Activated CD4-positive, alpha-beta T cell treated with anti-CD3 and anti-CD28 coated beads for 36 hours (primary cell): Measurements from ENCODE around the gene TNS1. TPM values are rescaled to one million over a fixed set of nuclear protein-coding genes. Genes with fewer than 3 reads are reported as not detected.

Experiments
- ATAC-seq: fragments of 200-7000 bp; cut with Tn5 transposase; one replicate; pipeline ENCODE4 v1.10.0; 2021; ENCODE audit warnings: mild to moderate bottlenecking, moderate library complexity
- CTCF ChIA-PET: fragments of 350-600 bp; sonication (Branson Sonifier 250); formaldehyde crosslinking; loops from one replicate; lab custom pipeline; 2021; ENCODE audit warnings: antibody characterized with exemption; lab: Charles Lee
- POLR2A ChIA-PET: fragments of 350-600 bp; sonication (Branson Sonifier 250); formaldehyde crosslinking; loops from one replicate; lab custom pipeline; 2021; ENCODE audit warnings: antibody characterized with exemption, inconsistent platforms; lab: Charles Lee
- DNase-seq: peaks from one replicate; pipeline ENCODE4 v3.0.0-alpha.2; 2020
- H3K27ac Mint-ChIP-seq: one replicate; pipeline ENCODE4 v1.8.0; 2021; ENCODE audit warnings: mixed read lengths
- H3K27me3 Mint-ChIP-seq: one replicate; pipeline ENCODE4 v1.8.0; 2021; ENCODE audit warnings: mixed read lengths
- H3K36me3 Mint-ChIP-seq: one replicate; pipeline ENCODE4 v1.8.0; 2021; ENCODE audit warnings: low read depth, mixed read lengths
- H3K4me1 Mint-ChIP-seq: one replicate; pipeline ENCODE4 v1.8.0; 2021; ENCODE audit warnings: mixed read lengths
- H3K4me3 Mint-ChIP-seq: one replicate; pipeline ENCODE4 v1.8.0; 2021; ENCODE audit warnings: mild to moderate bottlenecking, moderate library complexity, mixed read lengths
- H3K9me3 Mint-ChIP-seq: one replicate; pipeline ENCODE4 v1.8.0; 2021; ENCODE audit warnings: low read depth, mixed read lengths
- intact Hi-C, 2 experiments: fragments of 100-400 bp; cut with DNase I in 1 of 2; cut with micrococcal nuclease in 1 of 2; formaldehyde crosslinking; loops; one replicate each; pipeline versions ENCODE4 v1.14.2 to v1.15.1; 2022 to 2024; cut with DNase I, micrococcal nuclease
- total RNA-seq, 2 experiments: library from RNA; stranded (reverse); gene quantifications; one replicate each; pipeline ENCODE4 v1.2.3, GENCODE V29; 2021

Gene TNS1
- total RNA-seq, 2 experiments from 2014 or later, result 0.64 to 0.88 TPM

DNA sequence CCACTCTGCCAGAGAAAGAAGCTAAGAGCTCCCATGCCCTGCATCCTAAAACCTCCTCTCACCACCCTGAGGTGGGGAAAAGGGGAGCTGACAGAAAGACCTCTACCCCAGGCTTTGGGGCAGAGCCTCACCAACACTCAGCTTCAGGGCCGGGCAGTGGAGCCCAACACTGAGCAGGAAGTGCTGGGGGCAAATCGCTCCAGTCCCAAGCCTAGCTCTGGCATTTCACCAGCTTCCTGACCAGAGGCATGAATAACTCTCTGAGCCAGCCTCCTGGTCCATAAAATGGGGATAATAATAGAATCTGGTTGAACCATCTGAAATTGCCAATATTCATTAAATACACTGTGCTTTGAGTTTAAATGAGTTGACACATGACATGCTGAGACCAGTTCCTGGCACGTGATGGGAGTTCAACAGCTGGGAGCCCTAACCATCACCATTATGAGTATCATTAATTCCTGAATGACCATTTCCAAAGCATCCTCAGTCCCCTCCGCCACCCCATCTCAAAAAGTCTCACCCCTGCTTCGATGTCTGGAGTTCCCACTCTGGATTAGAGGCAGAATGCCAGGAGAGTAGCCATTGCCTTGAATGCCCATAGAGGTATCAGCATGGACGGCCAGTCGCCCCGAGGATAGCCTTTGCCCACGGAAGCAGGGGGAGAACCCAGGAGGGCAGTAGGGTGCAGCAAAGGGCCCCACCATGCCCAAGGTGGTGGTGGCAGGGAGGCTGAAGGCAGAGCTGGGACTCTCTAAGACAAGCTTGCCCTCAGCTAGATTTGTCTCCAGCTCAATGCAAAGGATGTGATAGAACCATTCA is 153.4 kb downstream of the TNS1 start:
- no peaks in the 10 kb centered on the region for H3K4me1 Mint-ChIP-seq
- POLR2A ChIA-PET, result no interaction called here
- DNase-seq, result no peak
- H3K27ac Mint-ChIP-seq, result no peak overlapping the region
- no peak for ATAC-seq
- no peaks in the 10 kb centered on the region for H3K9me3 Mint-ChIP-seq
- no peak overlapping the region for H3K4me3 Mint-ChIP-seq
- H3K36me3 Mint-ChIP-seq, result no peaks in the 10 kb centered on the region
- peaks cover 4% of the 10 kb centered on the region for H3K27me3 Mint-ChIP-seq
- intact Hi-C loops, result no loop called here
- CTCF ChIA-PET, result interaction anchor here (0.6 kb wide), 1 partner anchor 339 kb away, joined by 3 read pairs; no protein-coding TSS in a partner anchor

DNA sequence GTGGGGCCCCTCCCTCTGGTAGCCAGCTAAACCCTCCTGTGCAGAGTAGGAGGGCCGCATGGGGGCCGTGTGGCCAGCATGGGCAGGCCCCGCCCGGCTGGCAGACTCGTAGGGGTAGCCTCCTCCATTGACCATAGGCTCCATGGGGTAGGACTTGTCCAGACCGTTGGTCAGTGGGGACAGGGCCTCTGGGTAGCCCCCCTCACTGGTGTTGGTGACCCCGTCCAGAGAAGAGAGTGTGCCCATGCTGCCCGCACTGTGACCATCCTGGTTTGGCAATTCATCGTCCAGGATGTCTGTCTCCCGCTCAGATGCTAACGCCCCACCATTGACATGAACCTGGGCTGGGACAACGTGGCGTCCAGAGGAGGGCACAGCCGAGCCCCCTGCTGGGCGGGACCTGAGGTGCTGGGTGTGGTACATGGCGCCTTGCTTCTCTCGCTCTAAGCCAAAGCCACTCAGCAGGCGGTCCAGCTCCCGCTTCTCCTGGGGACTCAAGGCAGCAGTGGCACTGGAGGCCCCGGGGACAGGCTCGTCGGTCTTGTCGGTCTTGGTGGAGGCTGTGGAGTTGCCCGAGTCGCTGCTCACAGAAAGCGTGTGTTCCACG is 154.3 kb downstream of the TNS1 start:
- ATAC-seq (no peak), DNase-seq (no peak)
- H3K27ac Mint-ChIP-seq, result no peak overlapping the region
- H3K9me3 Mint-ChIP-seq, result no peaks in the 10 kb centered on the region
- H3K36me3 Mint-ChIP-seq, result no peaks in the 10 kb centered on the region
- POLR2A ChIA-PET, result no interaction called here
- CTCF ChIA-PET, result no interaction called here
- H3K4me3 Mint-ChIP-seq, result no peak overlapping the region
- peaks cover 4% of the 10 kb centered on the region for H3K27me3 Mint-ChIP-seq
- intact Hi-C loops, result no loop called here
- no peaks in the 10 kb centered on the region for H3K4me1 Mint-ChIP-seq

DNA sequence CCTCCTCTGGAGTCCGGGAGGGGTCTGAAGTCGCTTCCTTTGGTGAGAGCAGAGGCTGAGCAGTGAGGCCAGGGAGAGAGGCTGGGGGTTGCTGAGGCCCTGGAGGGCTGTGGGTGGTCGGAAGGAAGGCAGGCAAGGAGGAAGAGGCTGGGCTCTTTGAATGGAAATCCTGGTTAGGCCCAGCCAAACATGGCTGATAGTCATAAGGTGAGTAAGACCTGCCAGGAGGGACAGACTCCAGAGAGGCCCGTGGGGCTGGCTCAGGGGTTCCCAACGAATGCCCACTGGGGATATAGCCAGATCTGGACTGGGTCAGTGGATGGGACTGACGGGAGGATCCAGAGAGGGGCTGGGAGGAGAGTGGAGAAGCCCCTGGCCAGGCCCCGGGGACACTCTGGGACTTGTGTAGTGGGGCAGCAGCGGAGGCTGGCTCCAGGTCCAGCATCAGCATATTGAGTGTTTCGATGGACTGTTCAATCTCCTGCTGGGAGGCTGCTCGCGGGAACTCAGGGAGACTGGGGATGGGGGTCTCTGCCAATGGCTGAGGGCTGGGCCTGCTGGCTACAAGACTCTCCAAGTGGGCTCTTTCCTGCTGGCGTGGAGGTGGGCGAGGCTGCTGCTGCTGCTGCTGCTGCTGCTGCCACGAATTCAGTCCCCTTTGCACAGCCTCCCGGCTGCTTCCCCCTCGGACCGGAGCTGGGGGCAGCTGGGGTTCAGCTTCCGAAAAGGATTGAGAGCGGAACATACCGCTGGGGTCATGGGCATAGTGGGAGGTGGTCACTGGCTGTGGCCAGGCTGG is 155.0 kb downstream of the TNS1 start:
- H3K36me3 Mint-ChIP-seq, result no peaks in the 10 kb centered on the region
- ATAC-seq, result no peak
- no peak overlapping the region for H3K27ac Mint-ChIP-seq
- POLR2A ChIA-PET, result no interaction called here
- peaks cover 4% of the 10 kb centered on the region for H3K27me3 Mint-ChIP-seq
- no peaks in the 10 kb centered on the region for H3K4me1 Mint-ChIP-seq
- no peak overlapping the region for H3K4me3 Mint-ChIP-seq
- no peak for DNase-seq
- CTCF ChIA-PET, result no interaction called here
- intact Hi-C loops, result no loop called here
- no peaks in the 10 kb centered on the region for H3K9me3 Mint-ChIP-seq

DNA sequence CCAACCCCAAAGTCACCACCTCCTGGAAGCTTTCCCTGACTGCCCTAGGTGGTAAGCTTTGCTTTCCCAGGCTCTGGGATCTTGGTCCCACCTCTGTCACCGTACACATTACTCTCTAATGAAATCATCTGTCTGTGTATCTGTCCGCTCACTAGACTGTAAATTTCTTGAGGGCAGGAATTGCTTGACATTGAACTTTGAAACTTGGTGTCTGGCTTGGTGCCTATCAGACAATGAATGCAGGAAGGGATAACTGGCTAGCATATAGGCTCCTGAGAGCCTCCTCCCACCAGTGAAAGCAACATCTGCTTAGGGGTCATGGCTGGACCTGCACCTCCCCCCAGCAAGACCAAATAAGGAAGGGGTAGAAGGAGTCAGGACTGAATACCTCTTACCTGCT is 155.7 kb downstream of the TNS1 start:
- no peaks in the 10 kb centered on the region for H3K4me1 Mint-ChIP-seq
- H3K9me3 Mint-ChIP-seq, result no peaks in the 10 kb centered on the region
- intact Hi-C loops, result no loop called here
- H3K27me3 Mint-ChIP-seq, result peaks cover 4% of the 10 kb centered on the region
- no peak for ATAC-seq
- no peak for DNase-seq
- CTCF ChIA-PET, result interaction anchor here (0.6 to 0.9 kb wide), 3 partner anchors 40 to 83 kb away, joined by 3 to 5 read pairs (median 3); no protein-coding TSS in a partner anchor
- POLR2A ChIA-PET, result no interaction called here
- H3K4me3 Mint-ChIP-seq, result no peak overlapping the region
- no peaks in the 10 kb centered on the region for H3K36me3 Mint-ChIP-seq
- no peak overlapping the region for H3K27ac Mint-ChIP-seq

DNA sequence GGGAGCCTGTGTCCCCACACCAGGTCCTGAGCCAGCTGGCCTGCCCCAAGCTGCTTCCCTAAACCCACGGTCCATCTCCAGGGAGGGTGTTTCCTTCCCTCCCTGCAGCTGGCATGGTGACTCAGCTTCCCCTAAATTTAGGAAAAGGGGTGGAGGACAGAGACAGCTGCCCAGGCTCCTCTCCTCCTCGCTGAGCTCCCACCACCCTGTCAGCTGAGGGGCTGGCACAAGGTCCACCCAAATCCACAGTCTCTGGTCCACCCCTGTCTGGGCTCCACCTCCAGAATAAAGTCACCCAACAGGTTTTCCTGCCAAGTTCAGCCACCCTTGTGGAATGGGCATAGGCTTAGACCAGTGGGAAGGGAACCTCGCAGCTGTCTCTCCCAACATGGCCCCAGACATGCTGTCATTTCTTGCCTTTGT is 156.5 kb downstream of the TNS1 start:
- no peaks in the 10 kb centered on the region for H3K9me3 Mint-ChIP-seq
- ChIA-PET POLR2A (no interaction called here), CTCF (interaction anchor here (0.5 to 0.9 kb wide), 4 partner anchors 17 to 84 kb away, joined by 3 to 5 read pairs (median 4); no protein-coding TSS in a partner anchor)
- H3K4me1 Mint-ChIP-seq, result no peaks in the 10 kb centered on the region
- DNase-seq (no peak), ATAC-seq (no peak)
- H3K27ac Mint-ChIP-seq, result no peak overlapping the region
- intact Hi-C loops, result no loop called here
- H3K4me3 Mint-ChIP-seq, result no peak overlapping the region
- peaks cover 4% of the 10 kb centered on the region for H3K27me3 Mint-ChIP-seq
- no peaks in the 10 kb centered on the region for H3K36me3 Mint-ChIP-seq

DNA sequence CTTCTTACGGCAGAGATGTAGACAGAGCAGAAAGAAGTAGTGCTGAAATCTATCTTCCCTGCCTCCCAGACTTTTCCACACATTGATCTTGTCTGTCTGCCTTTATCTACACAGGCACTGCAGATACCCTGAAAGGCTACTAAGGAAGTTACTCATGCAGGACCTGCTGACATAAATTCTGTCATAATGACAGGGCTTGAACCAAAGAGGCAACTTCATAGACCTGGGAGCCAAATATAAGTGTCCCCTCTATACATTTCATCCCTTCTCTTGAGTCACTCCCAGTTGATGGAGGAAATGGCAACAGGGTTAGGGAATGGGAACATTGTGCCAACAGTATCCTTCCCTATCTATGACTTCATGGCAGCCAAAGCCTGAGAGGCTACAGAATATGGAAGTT is 157.5 kb downstream of the TNS1 start:
- Mint-ChIP-seq H3K4me1 (no peaks in the 10 kb centered on the region), H3K27ac (no peak overlapping the region), H3K4me3 (no peak overlapping the region), H3K9me3 (no peaks in the 10 kb centered on the region), H3K36me3 (no peaks in the 10 kb centered on the region), H3K27me3 (peaks cover 2% of the 10 kb centered on the region)
- ATAC-seq, result no peak
- CTCF ChIA-PET, result no interaction called here
- POLR2A ChIA-PET, result no interaction called here
- intact Hi-C loops, result no loop called here
- no peak for DNase-seq

DNA sequence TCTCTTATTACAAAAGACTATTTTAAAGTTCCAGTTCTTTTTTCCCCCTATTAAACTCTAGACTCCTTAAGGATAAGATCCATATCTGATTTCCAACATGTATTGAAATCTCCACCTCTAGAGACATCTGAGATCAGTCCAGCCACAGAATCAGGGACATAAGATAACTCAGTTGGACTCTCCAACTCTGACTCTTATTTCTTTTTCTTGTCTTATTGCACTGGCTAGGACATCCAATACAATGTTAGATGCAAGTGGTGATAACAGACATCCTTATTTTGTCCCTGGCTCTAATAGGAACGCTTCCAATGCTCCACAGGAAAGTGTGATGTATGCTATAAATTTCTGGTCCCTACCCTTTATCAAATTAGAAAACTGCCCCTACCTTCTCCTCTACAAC is 158.1 kb downstream of the TNS1 start:
- ATAC-seq, result no peak
- ChIA-PET CTCF (interaction anchor here (1.8 kb wide), 1 partner anchor 55 kb away, joined by 5 read pairs; no protein-coding TSS in a partner anchor), POLR2A (no interaction called here)
- Mint-ChIP-seq H3K9me3 (no peaks in the 10 kb centered on the region), H3K27me3 (peaks cover 2% of the 10 kb centered on the region), H3K4me3 (no peak overlapping the region), H3K27ac (no peak overlapping the region), H3K36me3 (no peaks in the 10 kb centered on the region), H3K4me1 (no peaks in the 10 kb centered on the region)
- intact Hi-C loops, result no loop called here
- no peak for DNase-seq

DNA sequence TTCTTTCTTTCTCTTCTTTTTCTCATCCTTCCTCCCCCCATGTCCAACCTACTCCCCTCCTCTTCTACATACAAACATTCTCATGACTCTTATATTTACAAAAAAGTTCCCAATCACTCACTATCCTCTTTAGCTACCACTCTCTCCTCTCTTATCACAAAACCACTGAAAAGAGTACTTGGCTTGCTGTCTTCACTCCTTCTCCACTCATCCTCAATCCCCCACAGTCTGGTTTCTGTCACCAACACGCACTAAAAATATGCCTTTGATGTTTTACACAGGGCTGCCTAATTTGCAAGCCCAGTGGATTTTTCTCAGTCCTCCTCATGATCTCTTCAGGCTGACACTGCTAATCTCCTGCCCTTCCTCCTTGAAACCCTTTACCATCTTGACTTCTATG is 159.5 kb downstream of the TNS1 start:
- ChIA-PET CTCF (interaction anchor here (0.6 to 1.8 kb wide), 2 partner anchors 54 to 933 kb away, joined by 4 to 5 read pairs; no protein-coding TSS in a partner anchor), POLR2A (no interaction called here)
- ATAC-seq (no peak), DNase-seq (no peak)
- Mint-ChIP-seq H3K9me3 (no peaks in the 10 kb centered on the region), H3K4me3 (no peak overlapping the region), H3K27ac (no peak overlapping the region), H3K36me3 (no peaks in the 10 kb centered on the region), H3K4me1 (no peaks in the 10 kb centered on the region), H3K27me3 (peaks cover 2% of the 10 kb centered on the region)
- intact Hi-C loops, result no loop called here

DNA sequence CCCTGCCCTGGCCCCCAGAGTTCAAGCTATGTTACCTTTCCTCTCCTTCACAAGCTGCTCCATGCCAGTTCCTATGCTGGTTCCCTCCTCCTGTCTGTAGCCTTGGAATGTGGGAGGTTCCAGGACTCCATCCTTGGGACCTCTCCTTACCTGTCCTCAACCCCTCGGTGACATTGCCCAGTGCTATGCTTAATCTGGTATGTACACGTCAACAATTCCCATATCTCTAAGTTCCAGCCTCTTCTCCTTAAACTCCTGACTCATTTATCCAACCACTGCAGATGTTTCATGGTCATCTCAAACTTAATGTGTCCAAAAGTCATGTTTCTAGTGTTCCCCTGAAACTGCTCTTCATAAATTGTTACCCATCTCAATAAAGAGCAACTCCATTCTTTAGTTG is 160.8 kb downstream of the TNS1 start:
- Mint-ChIP-seq H3K9me3 (no peaks in the 10 kb centered on the region), H3K4me1 (no peaks in the 10 kb centered on the region), H3K27me3 (peaks cover 2% of the 10 kb centered on the region), H3K27ac (no peak overlapping the region), H3K36me3 (no peaks in the 10 kb centered on the region), H3K4me3 (no peak overlapping the region)
- ATAC-seq, result no peak
- ChIA-PET CTCF (no interaction called here), POLR2A (no interaction called here)
- no peak for DNase-seq
- intact Hi-C loops, result no loop called here

DNA sequence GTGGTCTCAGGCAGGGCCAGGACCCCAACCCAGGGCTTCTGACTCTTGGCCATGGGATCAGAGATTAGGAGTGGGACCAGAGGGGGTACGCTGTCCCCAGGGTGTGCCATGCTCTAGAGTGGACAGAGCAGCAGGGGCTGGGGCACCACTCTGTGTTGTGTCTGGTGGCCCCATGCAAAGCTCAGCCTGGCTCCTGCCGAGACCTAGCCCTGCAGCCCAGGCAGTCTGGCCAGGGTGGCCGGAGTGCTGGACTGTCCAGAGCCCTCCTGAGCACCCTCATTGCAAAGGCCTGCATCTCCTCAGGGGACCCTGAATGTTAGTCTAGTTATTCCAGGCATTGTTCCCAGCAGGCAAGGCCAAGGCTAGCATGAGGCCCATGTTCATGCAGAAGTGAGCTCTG is 162.3 kb downstream of the TNS1 start:
- no peaks in the 10 kb centered on the region for H3K4me1 Mint-ChIP-seq
- DNase-seq (no peak), ATAC-seq (no peak)
- ChIA-PET POLR2A (no interaction called here), CTCF (interaction anchor here (1.7 kb wide), 1 partner anchor 46 kb away, joined by 5 read pairs; no protein-coding TSS in a partner anchor)
- peaks cover 1% of the 10 kb centered on the region for H3K27me3 Mint-ChIP-seq
- no peak overlapping the region for H3K4me3 Mint-ChIP-seq
- no peaks in the 10 kb centered on the region for H3K36me3 Mint-ChIP-seq
- intact Hi-C loops, result no loop called here
- H3K9me3 Mint-ChIP-seq, result no peaks in the 10 kb centered on the region
- no peak overlapping the region for H3K27ac Mint-ChIP-seq

DNA sequence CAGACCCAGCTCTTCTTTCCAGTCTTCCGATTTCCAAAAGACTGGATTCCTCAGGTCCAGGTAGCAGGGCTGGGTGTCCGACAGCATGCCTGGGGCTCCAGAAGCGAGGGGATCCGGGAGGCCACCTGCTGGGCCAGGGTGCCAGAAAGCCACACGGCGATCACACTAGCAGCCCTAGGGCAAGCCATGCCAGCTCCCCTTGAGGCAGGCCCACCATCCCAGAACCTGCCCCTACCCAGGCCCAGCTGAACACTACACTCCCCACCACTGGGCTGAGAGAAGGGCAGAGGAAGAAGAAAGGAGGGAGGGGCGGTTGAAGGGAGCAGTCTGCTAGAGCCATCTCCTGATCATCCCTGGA is 163.1 kb downstream of the TNS1 start:
- H3K36me3 Mint-ChIP-seq, result no peaks in the 10 kb centered on the region
- no peaks in the 10 kb centered on the region for H3K4me1 Mint-ChIP-seq
- no peak overlapping the region for H3K27ac Mint-ChIP-seq
- H3K4me3 Mint-ChIP-seq, result no peak overlapping the region
- CTCF ChIA-PET, result interaction anchor here (1.7 kb wide), 1 partner anchor 47 kb away, joined by 5 read pairs; no protein-coding TSS in a partner anchor
- ATAC-seq (no peak), DNase-seq (no peak)
- H3K27me3 Mint-ChIP-seq, result no peaks in the 10 kb centered on the region
- no peaks in the 10 kb centered on the region for H3K9me3 Mint-ChIP-seq
- intact Hi-C loops, result no loop called here
- POLR2A ChIA-PET, result no interaction called here
